K562 (cell line): ENCODE data around the gene TARBP1. TPM values are rescaled to one million over a fixed set of nuclear protein-coding genes. Genes with fewer than 3 reads are reported as not detected.

Experiments used
- BCL6 ChIP-seq: fragments of 250-450 bp; sonication (Bioruptor Pico); IDR thresholded peaks from 2 replicates; pipeline ENCODE4 v1.4.0; 2020
- C11orf30 ChIP-seq: fragments of 450-650 bp; IDR thresholded peaks from 2 replicates; pipeline ENCODE4 v1.6.1; 2016; ENCODE audit warnings: low read depth, mild to moderate bottlenecking
- FOXK2 ChIP-seq, 2 experiments: fragments of 450-650 bp; IDR thresholded peaks in 1 of 2; conservative IDR thresholded peaks in 1 of 2; 2 replicates each; pipeline ENCODE4 v1.6.1; 2016; ENCODE audit warnings: low read depth in 2 of 2, mild to moderate bottlenecking in 1 of 2
- HDAC6 ChIP-seq: IDR thresholded peaks from 2 replicates; pipeline ENCODE4 v1.6.1; 2012; ENCODE audit warnings: low read depth, mild to moderate bottlenecking, control low read depth, inconsistent platforms, low read length, moderate library complexity
- HMGN3 ChIP-seq: IDR thresholded peaks from 2 replicates; pipeline ENCODE4 v1.6.1; 2011; ENCODE audit warnings: borderline replicate concordance, low read depth, mild to moderate bottlenecking, mixed read lengths, low read length; ENCODE audit not compliant: insufficient read length; ENCODE audit errors: extremely low read depth
- KDM4B ChIP-seq, 2 experiments: fragments of 450-650 bp in 1 of 2; sonication (generic) in 1 of 2; IDR thresholded peaks; 2 replicates each; pipeline ENCODE4 v1.6.1; 2016 to 2017; ENCODE audit warnings: borderline replicate concordance in 2 of 2, antibody characterized with exemption in 1 of 2, low read depth in 1 of 2, mild to moderate bottlenecking in 1 of 2
- MEIS2 ChIP-seq: fragments of 450-650 bp; IDR thresholded peaks from 2 replicates; pipeline ENCODE4 v1.6.1; 2014; ENCODE audit warnings: mild to moderate bottlenecking; ENCODE audit not compliant: partially characterized antibody
- NR4A1 ChIP-seq, 2 experiments: fragments of 250-450 bp in 1 of 2; fragments of 450-650 bp in 1 of 2; sonication (Bioruptor Pico) in 1 of 2; IDR thresholded peaks; 2 replicates each; pipeline versions ENCODE4 v1.4.0 to v1.6.1; 2016 to 2020; ENCODE audit warnings: mild to moderate bottlenecking in 2 of 2, missing compliant biosample characterization in 1 of 2, missing genetic modification characterization in 1 of 2, moderate library complexity in 1 of 2
- POLR2AphosphoS2 ChIP-seq: IDR thresholded peaks from 2 replicates; pipeline ENCODE4 v1.6.1; 2012; ENCODE audit warnings: low read length, improper control_type of control experiment
- RBM14 ChIP-seq: fragments of 200-400 bp; formaldehyde crosslinking; IDR thresholded peaks from 2 replicates; pipeline ENCODE4 v1.6.1; 2018; ENCODE audit warnings: low read depth, mild to moderate bottlenecking, low read length, moderate library complexity, borderline replicate concordance; ENCODE audit not compliant: insufficient read depth
- RFX5 ChIP-seq: IDR thresholded peaks from 2 replicates; pipeline ENCODE4 v1.6.1; 2011; ENCODE audit warnings: low read depth, mild to moderate bottlenecking, improper control_type of control experiment, low read length
- ZC3H11A ChIP-seq: IDR thresholded peaks from 2 replicates; pipeline ENCODE4 v1.6.1; 2012; ENCODE audit warnings: low read depth, low read length, improper control_type of control experiment
- ZNF134 ChIP-seq: fragments of 250-450 bp; sonication (Bioruptor Pico); conservative IDR thresholded peaks from 2 replicates; pipeline ENCODE4 v1.4.0; 2020
- ZNF263 ChIP-seq: sonication (generic); formaldehyde crosslinking; IDR thresholded peaks from 2 replicates; pipeline ENCODE4 v1.8.0; 2022; ENCODE audit warnings: mild to moderate bottlenecking, missing genetic modification reagents, borderline replicate concordance
- ZNF696 ChIP-seq: fragments of 250-450 bp; sonication (Bioruptor Pico); conservative IDR thresholded peaks from 2 replicates; pipeline ENCODE4 v1.4.0; 2020; ENCODE audit warnings: mild to moderate bottlenecking, moderate library complexity
- polyA plus RNA-seq, 8 experiments: library from polyadenylated mRNA; depleted of rRNA in 4 of 8; stranded (reverse) in 5 of 8; unstranded in 3 of 8; fragments of >200 nt; fragmentation: Nextera tagmentation in 2 of 8; fragmentation: Illumina TruSeq in 1 of 8; extraction: Ambion mirVana in 2 of 8; extraction: Trizol in 1 of 8; gene quantifications; 2 replicates each; pipeline versions ENCODE4 v1.2.1 to v1.2.3, GENCODE V29; 2011 to 2014; ENCODE audit warnings: inconsistent platforms in 1 of 8, missing spikeins in 1 of 8
- total RNA-seq, 7 experiments: library from RNA; depleted of rRNA in 6 of 7; stranded (reverse); fragments of >200 nt in 6 of 7; fragmentation: Illumina TruSeq in 2 of 7; extraction: Trizol in 2 of 7; gene quantifications; 2 replicates each; pipeline versions ENCODE4 v1.2.1 to v1.2.3, GENCODE V29; 2011 to 2021; ENCODE audit warnings: low replicate concordance in 1 of 7
- TF ChIP-seq, protein P1 (sequence below): fragments of 250-450 bp; sonication (Bioruptor Pico); IDR thresholded peaks from 2 replicates; pipeline ENCODE4 v1.4.0; 2020; ENCODE audit warnings: mild to moderate bottlenecking, moderate library complexity, borderline replicate concordance
- TF ChIP-seq, protein P2 (sequence below): fragments of 250-450 bp; sonication (Bioruptor Pico); IDR thresholded peaks from 2 replicates; pipeline ENCODE4 v1.8.0; 2022; ENCODE audit warnings: inconsistent platforms, mild to moderate bottlenecking, moderate library complexity, borderline replicate concordance

TARBP1 gene
- total and polyA plus RNA-seq, 9 of the 15 experiments (the other 6 are each of a cell fraction or from before 2014, with no cell fraction given), result 8.8 to 48.0 (median 22.9) TPM

DNA sequence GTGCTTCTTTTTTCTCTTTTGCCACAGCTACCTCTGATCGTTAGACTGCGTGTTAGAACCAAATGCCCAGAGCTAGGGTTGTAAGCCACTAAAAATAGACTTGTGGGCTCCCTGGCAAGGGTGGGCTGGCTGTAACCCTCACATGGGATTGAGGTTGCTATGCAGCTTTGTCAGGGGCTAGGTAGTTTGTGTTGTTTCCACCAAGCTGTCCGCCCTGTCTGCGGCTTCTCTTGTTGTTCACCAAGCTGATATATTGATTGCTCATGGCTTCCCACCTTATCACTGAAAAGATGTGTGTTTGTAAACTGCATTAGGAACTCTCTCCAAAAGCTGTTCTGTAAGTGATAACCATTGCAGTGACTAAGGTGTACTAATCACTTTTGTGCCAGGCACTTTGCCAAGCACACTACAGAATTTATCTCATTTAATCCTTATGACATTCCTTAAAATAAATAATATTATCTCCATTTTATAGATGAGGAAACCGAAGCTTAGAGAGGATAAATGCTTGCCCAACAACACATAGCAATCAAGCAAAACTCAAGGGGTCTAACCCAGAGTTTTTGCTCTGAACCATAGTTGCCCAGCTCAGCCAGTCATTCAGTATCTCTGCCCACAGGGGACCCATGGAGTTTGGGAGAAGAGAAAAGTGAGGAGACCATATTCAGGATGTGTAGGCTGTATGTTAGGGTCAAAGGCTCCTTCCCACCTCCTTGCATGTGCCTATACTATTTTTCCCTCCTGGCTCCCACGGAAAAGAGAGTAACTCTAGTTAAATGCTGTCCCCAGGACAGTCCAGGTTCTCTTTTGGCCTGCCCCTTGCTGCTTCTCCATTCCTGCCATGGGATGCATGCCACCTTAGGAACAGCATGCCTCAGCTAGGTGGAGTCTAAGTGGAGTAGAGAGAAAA is 42.2 kb upstream of the TARBP1 start (continued):
- TF ChIP-seq, protein P1, sequence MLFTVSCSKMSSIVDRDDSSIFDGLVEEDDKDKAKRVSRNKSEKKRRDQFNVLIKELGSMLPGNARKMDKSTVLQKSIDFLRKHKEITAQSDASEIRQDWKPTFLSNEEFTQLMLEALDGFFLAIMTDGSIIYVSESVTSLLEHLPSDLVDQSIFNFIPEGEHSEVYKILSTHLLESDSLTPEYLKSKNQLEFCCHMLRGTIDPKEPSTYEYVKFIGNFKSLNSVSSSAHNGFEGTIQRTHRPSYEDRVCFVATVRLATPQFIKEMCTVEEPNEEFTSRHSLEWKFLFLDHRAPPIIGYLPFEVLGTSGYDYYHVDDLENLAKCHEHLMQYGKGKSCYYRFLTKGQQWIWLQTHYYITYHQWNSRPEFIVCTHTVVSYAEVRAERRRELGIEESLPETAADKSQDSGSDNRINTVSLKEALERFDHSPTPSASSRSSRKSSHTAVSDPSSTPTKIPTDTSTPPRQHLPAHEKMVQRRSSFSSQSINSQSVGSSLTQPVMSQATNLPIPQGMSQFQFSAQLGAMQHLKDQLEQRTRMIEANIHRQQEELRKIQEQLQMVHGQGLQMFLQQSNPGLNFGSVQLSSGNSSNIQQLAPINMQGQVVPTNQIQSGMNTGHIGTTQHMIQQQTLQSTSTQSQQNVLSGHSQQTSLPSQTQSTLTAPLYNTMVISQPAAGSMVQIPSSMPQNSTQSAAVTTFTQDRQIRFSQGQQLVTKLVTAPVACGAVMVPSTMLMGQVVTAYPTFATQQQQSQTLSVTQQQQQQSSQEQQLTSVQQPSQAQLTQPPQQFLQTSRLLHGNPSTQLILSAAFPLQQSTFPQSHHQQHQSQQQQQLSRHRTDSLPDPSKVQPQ (CRISPR knock-in tag), result no peak
- TF ChIP-seq ZNF263, result no peak
- TF ChIP-seq FOXK2 (conservative IDR thresholded peaks at IDR 0.05 in 1 of 2, IDR thresholded peaks at IDR 0.05 in 1 of 2; ENCODE audit: low read depth in 2 of 2), result no peak
- no peak for TF ChIP-seq ZNF134 (CRISPR knock-in tag)
- TF ChIP-seq BCL6 (CRISPR knock-in tag), result no peak
- TF ChIP-seq C11orf30, result peak; percentile 41; the same call in 1 of the 2 replicates
- TF ChIP-seq RFX5, result no peak
- TF ChIP-seq RBM14, result no peak
- TF ChIP-seq NR4A1 (CRISPR knock-in tag; IDR thresholded peaks at IDR 0.05), result no peak
- no peak for TF ChIP-seq NR4A1 (tag; IDR thresholded peaks at IDR 0.05)
- TF ChIP-seq ZNF696 (CRISPR knock-in tag), result no peak
- TF ChIP-seq, protein P2, sequence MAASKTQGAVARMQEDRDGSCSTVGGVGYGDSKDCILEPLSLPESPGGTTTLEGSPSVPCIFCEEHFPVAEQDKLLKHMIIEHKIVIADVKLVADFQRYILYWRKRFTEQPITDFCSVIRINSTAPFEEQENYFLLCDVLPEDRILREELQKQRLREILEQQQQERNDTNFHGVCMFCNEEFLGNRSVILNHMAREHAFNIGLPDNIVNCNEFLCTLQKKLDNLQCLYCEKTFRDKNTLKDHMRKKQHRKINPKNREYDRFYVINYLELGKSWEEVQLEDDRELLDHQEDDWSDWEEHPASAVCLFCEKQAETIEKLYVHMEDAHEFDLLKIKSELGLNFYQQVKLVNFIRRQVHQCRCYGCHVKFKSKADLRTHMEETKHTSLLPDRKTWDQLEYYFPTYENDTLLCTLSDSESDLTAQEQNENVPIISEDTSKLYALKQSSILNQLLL, result no peak
- TF ChIP-seq HMGN3, result no peak
- no peak for TF ChIP-seq POLR2AphosphoS2
- TF ChIP-seq KDM4B (IDR thresholded peaks at IDR 0.05; ENCODE audit: borderline replicate concordance in 2 of 2, low read depth in 1 of 2), result no peak
- peak; percentile 51 for TF ChIP-seq MEIS2
- no peak for TF ChIP-seq HDAC6
- no peak for TF ChIP-seq ZC3H11A
